K562 (cell line): Measurements from ENCODE around the gene MAZ. TPM values are rescaled to one million over a fixed set of nuclear protein-coding genes. Genes with fewer than 3 reads are reported as not detected.
A peak's percentile ranks its signal among the peaks of the same experiment; 100 is the strongest.

Experiments
- ARID2 ChIP-seq: fragments of 450-650 bp; IDR thresholded peaks from 2 replicates; pipeline ENCODE4 v1.6.1; 2017; ENCODE audit warnings: antibody characterized with exemption, mild to moderate bottlenecking
- BHLHE40 ChIP-seq: IDR thresholded peaks from 2 replicates; pipeline ENCODE4 v1.6.1; 2011; ENCODE audit warnings: low read length, improper control_type of control experiment
- HOXB6 ChIP-seq: fragments of 250-450 bp; sonication (Bioruptor Pico); IDR thresholded peaks from 2 replicates; pipeline ENCODE4 v1.5.1; 2022; ENCODE audit warnings: mild to moderate bottlenecking, borderline replicate concordance
- NCOA4 ChIP-seq: fragments of 450-650 bp; IDR thresholded peaks from 2 replicates; pipeline ENCODE4 v1.6.1; 2018; ENCODE audit warnings: mild to moderate bottlenecking; ENCODE audit not compliant: partially characterized antibody
- NELFE ChIP-seq: IDR thresholded peaks from 2 replicates; pipeline ENCODE4 v1.6.1; 2011; ENCODE audit warnings: mild to moderate bottlenecking; ENCODE audit not compliant: insufficient read depth, insufficient read length
- NR1H2 ChIP-seq: sonication (generic); formaldehyde crosslinking; IDR thresholded peaks from 2 replicates; pipeline ENCODE4 v1.4.0; 2020; ENCODE audit warnings: mild to moderate bottlenecking, missing genetic modification reagents
- NR4A1 ChIP-seq, 2 experiments: fragments of 250-450 bp in 1 of 2; fragments of 450-650 bp in 1 of 2; sonication (Bioruptor Pico) in 1 of 2; IDR thresholded peaks; 2 replicates each; pipeline versions ENCODE4 v1.4.0 to v1.6.1; 2016 to 2020; ENCODE audit warnings: mild to moderate bottlenecking in 2 of 2, missing compliant biosample characterization in 1 of 2, missing genetic modification characterization in 1 of 2, moderate library complexity in 1 of 2
- PML ChIP-seq: IDR thresholded peaks from 2 replicates; pipeline ENCODE4 v1.6.1; 2012; ENCODE audit warnings: low read length, inconsistent platforms
- RB1 ChIP-seq: fragments of 450-650 bp; IDR thresholded peaks from 2 replicates; pipeline ENCODE4 v1.6.1; 2017; ENCODE audit warnings: low read depth, mild to moderate bottlenecking
- SIN3B ChIP-seq: fragments of 450-650 bp; IDR thresholded peaks from 2 replicates; pipeline ENCODE4 v1.6.1; 2017; ENCODE audit warnings: low read depth, mild to moderate bottlenecking, moderate library complexity
- SIX5 ChIP-seq, 2 experiments: IDR thresholded peaks; 2 replicates each; pipeline ENCODE4 v1.6.1; 2011; ENCODE audit warnings: low read length in 2 of 2, borderline replicate concordance in 1 of 2, low read depth in 1 of 2, mild to moderate bottlenecking in 1 of 2, moderate library complexity in 1 of 2; ENCODE audit not compliant: insufficient read depth in 1 of 2
- SMARCC2 ChIP-seq: fragments of 450-650 bp; IDR thresholded peaks from 2 replicates; pipeline ENCODE4 v1.6.1; 2017; ENCODE audit warnings: antibody characterized with exemption, moderate library complexity, mild to moderate bottlenecking, low read depth
- SOX6 ChIP-seq: fragments of 450-650 bp; IDR thresholded peaks from 2 replicates; pipeline ENCODE4 v1.6.1; 2014; ENCODE audit warnings: mild to moderate bottlenecking
- ZC3H11A ChIP-seq: IDR thresholded peaks from 2 replicates; pipeline ENCODE4 v1.6.1; 2012; ENCODE audit warnings: low read depth, low read length, improper control_type of control experiment
- ZKSCAN3 ChIP-seq: fragments of 250-450 bp; sonication (Bioruptor Pico); IDR thresholded peaks from 2 replicates; pipeline ENCODE4 v1.4.0; 2020
- ZNF184 ChIP-seq: sonication (generic); formaldehyde crosslinking; IDR thresholded peaks from 2 replicates; pipeline ENCODE4 v1.5.0; 2020; ENCODE audit warnings: missing genetic modification reagents
- ZNF212 ChIP-seq: fragments of 450-650 bp; formaldehyde crosslinking; IDR thresholded peaks from 2 replicates; pipeline ENCODE4 v1.4.0; 2020; ENCODE audit warnings: mild to moderate bottlenecking
- ZNF239 ChIP-seq: fragments of 250-450 bp; sonication (Bioruptor Pico); IDR thresholded peaks from 2 replicates; pipeline ENCODE4 v1.4.0; 2020; ENCODE audit warnings: mild to moderate bottlenecking
- ZNF263 ChIP-seq: sonication (generic); formaldehyde crosslinking; IDR thresholded peaks from 2 replicates; pipeline ENCODE4 v1.8.0; 2022; ENCODE audit warnings: mild to moderate bottlenecking, missing genetic modification reagents, borderline replicate concordance
- ZNF707 ChIP-seq: fragments of 250-450 bp; sonication (Bioruptor Pico); conservative IDR thresholded peaks from 2 replicates; pipeline ENCODE4 v1.8.0; 2022; ENCODE audit warnings: inconsistent platforms, mild to moderate bottlenecking, moderate library complexity
- ZSCAN32 ChIP-seq: fragments of 450-650 bp; formaldehyde crosslinking; IDR thresholded peaks from 2 replicates; pipeline ENCODE4 v1.4.0; 2020; ENCODE audit warnings: mild to moderate bottlenecking, moderate library complexity
- polyA plus RNA-seq, 8 experiments: library from polyadenylated mRNA; depleted of rRNA in 4 of 8; stranded (reverse) in 5 of 8; unstranded in 3 of 8; fragments of >200 nt; fragmentation: Nextera tagmentation in 2 of 8; fragmentation: Illumina TruSeq in 1 of 8; extraction: Ambion mirVana in 2 of 8; extraction: Trizol in 1 of 8; gene quantifications; 2 replicates each; pipeline versions ENCODE4 v1.2.1 to v1.2.3, GENCODE V29; 2011 to 2014; ENCODE audit warnings: inconsistent platforms in 1 of 8, missing spikeins in 1 of 8
- total RNA-seq, 7 experiments: library from RNA; depleted of rRNA in 6 of 7; stranded (reverse); fragments of >200 nt in 6 of 7; fragmentation: Illumina TruSeq in 2 of 7; extraction: Trizol in 2 of 7; gene quantifications; 2 replicates each; pipeline versions ENCODE4 v1.2.1 to v1.2.3, GENCODE V29; 2011 to 2021; ENCODE audit warnings: low replicate concordance in 1 of 7
- TF ChIP-seq, protein P1 (sequence below): fragments of 250-450 bp; sonication (Bioruptor Pico); IDR thresholded peaks from 2 replicates; pipeline ENCODE4 v1.8.0; 2021; ENCODE audit warnings: mild to moderate bottlenecking, moderate library complexity
- TF ChIP-seq, protein P2 (sequence below), 2 experiments: fragments of 450-650 bp; conservative IDR thresholded peaks; 2 replicates each; pipeline ENCODE4 v1.6.1; 2017; ENCODE audit warnings: mild to moderate bottlenecking in 2 of 2, moderate library complexity in 2 of 2
- TF ChIP-seq, protein P3 (sequence below): sonication (generic); formaldehyde crosslinking; IDR thresholded peaks from 2 replicates; pipeline ENCODE4 v1.9.0; 2022; ENCODE audit warnings: mild to moderate bottlenecking, missing genetic modification reagents
- TF ChIP-seq, protein P4 (sequence below): fragments of 250-450 bp; sonication (Bioruptor Pico); IDR thresholded peaks from 2 replicates; pipeline ENCODE4 v1.4.0; 2020; ENCODE audit warnings: mild to moderate bottlenecking, moderate library complexity, borderline replicate concordance

MAZ gene
- total and polyA plus RNA-seq, 9 of the 15 experiments (the other 6 are each of a cell fraction or from before 2014, with no cell fraction given), result 45.4 to 532 (median 250) TPM

DNA sequence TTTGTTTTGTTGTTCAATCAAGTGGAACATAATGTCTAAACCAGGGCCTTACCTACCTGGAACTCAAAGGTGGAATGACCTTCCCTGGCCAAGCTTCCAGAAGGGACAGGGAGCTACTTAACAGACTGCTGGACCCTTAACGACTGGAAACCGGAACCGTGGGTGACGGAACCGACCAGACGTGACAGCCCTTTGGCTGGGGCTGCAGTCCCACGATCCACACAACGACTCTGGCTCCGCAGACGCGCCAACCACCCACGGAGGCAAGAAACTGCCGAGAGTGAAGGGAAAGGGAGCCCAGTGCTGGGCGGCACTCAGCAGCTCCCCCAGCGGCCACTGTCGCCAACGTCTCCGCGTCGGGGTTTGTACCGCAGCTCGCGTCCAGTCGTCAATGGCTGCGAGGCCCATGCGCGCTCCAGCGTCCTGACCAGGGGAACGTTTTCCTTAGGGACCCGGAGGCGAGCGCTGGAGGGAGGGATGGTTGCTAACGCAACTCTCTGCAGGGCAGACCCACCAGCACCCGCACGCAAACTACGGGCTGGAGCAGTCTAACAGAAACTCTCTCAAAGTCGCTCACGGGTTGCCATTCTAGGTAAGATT, 21.3 kb upstream of the MAZ start (continued):
- TF ChIP-seq NR1H2 (CRISPR knock-in tag), result no peak
- TF ChIP-seq, protein P1, sequence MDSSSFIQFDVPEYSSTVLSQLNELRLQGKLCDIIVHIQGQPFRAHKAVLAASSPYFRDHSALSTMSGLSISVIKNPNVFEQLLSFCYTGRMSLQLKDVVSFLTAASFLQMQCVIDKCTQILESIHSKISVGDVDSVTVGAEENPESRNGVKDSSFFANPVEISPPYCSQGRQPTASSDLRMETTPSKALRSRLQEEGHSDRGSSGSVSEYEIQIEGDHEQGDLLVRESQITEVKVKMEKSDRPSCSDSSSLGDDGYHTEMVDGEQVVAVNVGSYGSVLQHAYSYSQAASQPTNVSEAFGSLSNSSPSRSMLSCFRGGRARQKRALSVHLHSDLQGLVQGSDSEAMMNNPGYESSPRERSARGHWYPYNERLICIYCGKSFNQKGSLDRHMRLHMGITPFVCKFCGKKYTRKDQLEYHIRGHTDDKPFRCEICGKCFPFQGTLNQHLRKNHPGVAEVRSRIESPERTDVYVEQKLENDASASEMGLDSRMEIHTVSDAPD (CRISPR knock-in tag), result no peak
- TF ChIP-seq ZKSCAN3, result no peak
- TF ChIP-seq ZNF212 (CRISPR knock-in tag), result no peak
- no peak for TF ChIP-seq ZSCAN32 (CRISPR knock-in tag)
- TF ChIP-seq NCOA4, result no peak
- TF ChIP-seq, protein P2, sequence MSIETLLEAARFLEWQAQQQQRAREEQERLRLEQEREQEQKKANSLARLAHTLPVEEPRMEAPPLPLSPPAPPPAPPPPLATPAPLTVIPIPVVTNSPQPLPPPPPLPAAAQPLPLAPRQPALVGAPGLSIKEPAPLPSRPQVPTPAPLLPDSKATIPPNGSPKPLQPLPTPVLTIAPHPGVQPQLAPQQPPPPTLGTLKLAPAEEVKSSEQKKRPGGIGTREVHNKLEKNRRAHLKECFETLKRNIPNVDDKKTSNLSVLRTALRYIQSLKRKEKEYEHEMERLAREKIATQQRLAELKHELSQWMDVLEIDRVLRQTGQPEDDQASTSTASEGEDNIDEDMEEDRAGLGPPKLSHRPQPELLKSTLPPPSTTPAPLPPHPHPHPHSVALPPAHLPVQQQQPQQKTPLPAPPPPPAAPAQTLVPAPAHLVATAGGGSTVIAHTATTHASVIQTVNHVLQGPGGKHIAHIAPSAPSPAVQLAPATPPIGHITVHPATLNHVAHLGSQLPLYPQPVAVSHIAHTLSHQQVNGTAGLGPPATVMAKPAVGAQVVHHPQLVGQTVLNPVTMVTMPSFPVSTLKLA (conservative IDR thresholded peaks at IDR 0.05), result no peak
- TF ChIP-seq ZC3H11A, result no peak
- TF ChIP-seq BHLHE40, result no peak
- TF ChIP-seq NR4A1 (CRISPR knock-in tag; IDR thresholded peaks at IDR 0.05), result no peak
- no peak for TF ChIP-seq NR4A1 (tag; IDR thresholded peaks at IDR 0.05)
- no peak for TF ChIP-seq HOXB6
- TF ChIP-seq ZNF239 (CRISPR knock-in tag), result no peak
- TF ChIP-seq SIX5 (IDR thresholded peaks at IDR 0.05; ENCODE audit: borderline replicate concordance in 1 of 2, insufficient read depth in 1 of 2, low read depth in 1 of 2, low read length in 2 of 2), result no peak
- TF ChIP-seq, protein P3, sequence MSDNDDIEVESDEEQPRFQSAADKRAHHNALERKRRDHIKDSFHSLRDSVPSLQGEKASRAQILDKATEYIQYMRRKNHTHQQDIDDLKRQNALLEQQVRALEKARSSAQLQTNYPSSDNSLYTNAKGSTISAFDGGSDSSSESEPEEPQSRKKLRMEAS (CRISPR knock-in tag), result peak; percentile 52
- TF ChIP-seq SMARCC2, result no peak
- TF ChIP-seq SIN3B, result no peak
- TF ChIP-seq ZNF707 (CRISPR knock-in tag), result no peak
- no peak for TF ChIP-seq PML
- peak; percentile 41; the same call in 1 of the 2 replicates for TF ChIP-seq RB1
- TF ChIP-seq ZNF184, result no peak
- no peak for TF ChIP-seq NELFE
- TF ChIP-seq SOX6, result peak; percentile 42; the same call in 1 of the 2 replicates
- TF ChIP-seq, protein P4, sequence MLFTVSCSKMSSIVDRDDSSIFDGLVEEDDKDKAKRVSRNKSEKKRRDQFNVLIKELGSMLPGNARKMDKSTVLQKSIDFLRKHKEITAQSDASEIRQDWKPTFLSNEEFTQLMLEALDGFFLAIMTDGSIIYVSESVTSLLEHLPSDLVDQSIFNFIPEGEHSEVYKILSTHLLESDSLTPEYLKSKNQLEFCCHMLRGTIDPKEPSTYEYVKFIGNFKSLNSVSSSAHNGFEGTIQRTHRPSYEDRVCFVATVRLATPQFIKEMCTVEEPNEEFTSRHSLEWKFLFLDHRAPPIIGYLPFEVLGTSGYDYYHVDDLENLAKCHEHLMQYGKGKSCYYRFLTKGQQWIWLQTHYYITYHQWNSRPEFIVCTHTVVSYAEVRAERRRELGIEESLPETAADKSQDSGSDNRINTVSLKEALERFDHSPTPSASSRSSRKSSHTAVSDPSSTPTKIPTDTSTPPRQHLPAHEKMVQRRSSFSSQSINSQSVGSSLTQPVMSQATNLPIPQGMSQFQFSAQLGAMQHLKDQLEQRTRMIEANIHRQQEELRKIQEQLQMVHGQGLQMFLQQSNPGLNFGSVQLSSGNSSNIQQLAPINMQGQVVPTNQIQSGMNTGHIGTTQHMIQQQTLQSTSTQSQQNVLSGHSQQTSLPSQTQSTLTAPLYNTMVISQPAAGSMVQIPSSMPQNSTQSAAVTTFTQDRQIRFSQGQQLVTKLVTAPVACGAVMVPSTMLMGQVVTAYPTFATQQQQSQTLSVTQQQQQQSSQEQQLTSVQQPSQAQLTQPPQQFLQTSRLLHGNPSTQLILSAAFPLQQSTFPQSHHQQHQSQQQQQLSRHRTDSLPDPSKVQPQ (CRISPR knock-in tag), result no peak
- TF ChIP-seq ARID2, result no peak
- TF ChIP-seq ZNF263 (CRISPR knock-in tag), result no peak
